ENCODE measurements around the gene OPCML. TPM values are rescaled to one million over a fixed set of nuclear protein-coding genes. Genes with fewer than 3 reads are reported as not detected.

Gene OPCML
- total RNA-seq, 1 experiment from 2014 or later, result not detected

- Histone ChIP-seq H3K27ac (ENCODE audit: low read length) (no peak overlapping the region), H3K4me3 (ENCODE audit: low read depth in 2 of 2, low read length in 2 of 2) (no peak overlapping the region), H3K36me3 (ENCODE audit: control insufficient read depth, insufficient read depth, low read length) (no peaks in the 10 kb centered on the region), H3K27me3 (ENCODE audit: control insufficient read depth, insufficient read depth, low read length) (no peaks in the 10 kb centered on the region), H3K9me3 (ENCODE audit: control insufficient read depth, insufficient read depth, low read depth, low read length) (no peaks in the 10 kb centered on the region), H3K4me1 (ENCODE audit: control insufficient read depth, insufficient read depth, low read length) (no peaks in the 10 kb centered on the region)
- DNase-seq (ENCODE audit: low read depth, low spot score), result no peak
- in situ Hi-C loops (cut with HindIII; ENCODE audit: low pct_unique_long_range_greater_than_20kb, low sequenced_read_pairs), result no loop called here
- ChIA-PET POLR2A (no interaction called here), CTCF (no interaction called here)
- BruUV-seq (replicated peaks), result no TSS peak
- no peak for ATAC-seq
- TF ChIP-seq SIN3A (IDR thresholded peaks at IDR 0.05; ENCODE audit: borderline replicate concordance, insufficient read depth, low read depth, low read length) (no peak), REST (IDR thresholded peaks at IDR 0.05; ENCODE audit: insufficient read depth in 1 of 2, low read depth in 2 of 2, low read length in 1 of 2) (no peak), TCF7L2 (IDR thresholded peaks at IDR 0.05; ENCODE audit: low read depth, low read length) (no peak), CTCF (IDR thresholded peaks at IDR 0.05) (no peak), POLR2AphosphoS5 (IDR thresholded peaks at IDR 0.05; ENCODE audit: low read depth, low read length) (no peak)
- intact Hi-C loops (cut with micrococcal nuclease; ENCODE audit: unreplicated experiment), result no loop called here
Measured at GRCh38 chr11:132450631-132451030, 1081.7 kb downstream of the OPCML start.

DNA sequence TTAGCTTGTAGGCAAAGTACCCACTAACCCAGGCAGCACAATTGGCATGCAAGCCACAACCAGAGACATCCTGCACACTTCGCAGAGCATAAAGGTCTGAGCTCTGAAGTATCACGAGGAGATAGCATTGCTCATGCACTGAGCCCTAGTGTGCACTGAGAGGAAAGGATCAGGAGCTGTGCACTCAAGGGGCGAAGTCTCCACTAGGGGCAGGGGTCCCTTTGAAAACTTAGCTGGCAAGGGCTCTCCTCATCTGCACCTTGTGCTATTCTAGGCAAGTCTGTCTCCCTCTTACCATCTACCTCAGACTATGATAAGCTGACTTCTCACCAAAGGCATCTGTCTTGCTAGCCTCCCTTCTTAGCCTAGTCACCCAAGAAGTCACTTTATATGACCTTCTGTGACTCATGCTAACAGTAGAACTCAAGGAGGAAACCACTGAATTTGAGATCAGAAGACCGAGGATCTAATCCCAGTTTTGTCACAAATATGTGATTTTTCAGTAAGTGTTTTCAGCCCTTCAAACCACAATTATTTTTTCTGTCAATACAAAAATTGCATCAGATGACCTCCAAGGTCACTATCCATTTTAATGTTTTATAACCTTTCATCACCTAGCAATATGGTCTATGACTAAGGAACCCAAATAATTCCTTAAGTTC lies 1083.8 kb downstream of the OPCML start:
- in situ Hi-C loops (cut with HindIII; ENCODE audit: low pct_unique_long_range_greater_than_20kb, low sequenced_read_pairs) (no loop called here), intact Hi-C loops (cut with micrococcal nuclease; ENCODE audit: unreplicated experiment) (no loop called here)
- Histone ChIP-seq H3K4me3 (ENCODE audit: low read depth in 2 of 2, low read length in 2 of 2) (no peak overlapping the region), H3K9me3 (ENCODE audit: control insufficient read depth, insufficient read depth, low read depth, low read length) (no peaks in the 10 kb centered on the region), H3K27ac (ENCODE audit: low read length) (no peak overlapping the region), H3K4me1 (ENCODE audit: control insufficient read depth, insufficient read depth, low read length) (no peaks in the 10 kb centered on the region), H3K36me3 (ENCODE audit: control insufficient read depth, insufficient read depth, low read length) (no peaks in the 10 kb centered on the region), H3K27me3 (ENCODE audit: control insufficient read depth, insufficient read depth, low read length) (no peaks in the 10 kb centered on the region)
- CTCF ChIA-PET, result no interaction called here
- BruUV-seq (replicated peaks), result no TSS peak
- ATAC-seq (no peak), DNase-seq (ENCODE audit: low read depth, low spot score) (no peak)
- POLR2A ChIA-PET, result no interaction called here
- no peak for TF ChIP-seq POLR2AphosphoS5 (IDR thresholded peaks at IDR 0.05; ENCODE audit: low read depth, low read length)
- TF ChIP-seq SIN3A (IDR thresholded peaks at IDR 0.05; ENCODE audit: borderline replicate concordance, insufficient read depth, low read depth, low read length), result no peak
- no peak for TF ChIP-seq TCF7L2 (IDR thresholded peaks at IDR 0.05; ENCODE audit: low read depth, low read length)
- TF ChIP-seq REST (IDR thresholded peaks at IDR 0.05; ENCODE audit: insufficient read depth in 1 of 2, low read depth in 2 of 2, low read length in 1 of 2), result no peak
- TF ChIP-seq CTCF (IDR thresholded peaks at IDR 0.05), result no peak
